ENCODE data around the gene FGF12.

GRCh38 chr3:192091831-192092230, 635.5 kb downstream of the FGF12 start:
- no peak for TF ChIP-seq CTCF (IDR thresholded peaks at IDR 0.05; ENCODE audit: insufficient read depth, low read length, poor library complexity, severe bottlenecking)
- TF ChIP-seq EZH2phosphoT487 (conservative IDR thresholded peaks at IDR 0.05; ENCODE audit: low read length), result no peak

Measured in SU-DHL-6 (cell line).